A549 treated with dexamethasone at 1 μM for 4 hours (cell line): ENCODE data around the gene ETNPPL. TPM values are rescaled to one million over a fixed set of nuclear protein-coding genes. Genes with fewer than 3 reads are reported as not detected.

Source experiments
- total RNA-seq: library from RNA; stranded (reverse); fragments of 200-300 nt; extraction: Qiagen RNA extraction; gene quantifications from 5 replicates; pipeline ENCODE4 v1.2.3, GENCODE V29; 2022

Gene ETNPPL
- 0.10 to 0.13 TPM in 2 of 5 replicates, not detected in the others for total RNA-seq

GRCh38 chr4:108762559-108763225 lies at the start of gene ETNPPL:
Gene ETNPPL, minus strand, starts transcription at chr4:108763053. Its CDS starts 155 bp downstream, at chr4:108762898.

Other genes with a start within 250 kb of the ETNPPL start
- 617 to 969 TPM (median 649 TPM) in 5 replicates for gene RPL34, start 142.5 kb downstream of the ETNPPL start, total RNA-seq
- 86.7 to 99.5 TPM (median 88.1 TPM) in 5 replicates for gene OSTC, start 112.5 kb downstream of the ETNPPL start, total RNA-seq